Fibroblast of the conjunctiva (primary cell): Measurements from ENCODE around the gene BRME1.
"Not testable (repeated sequence)": the region's sequence is repeated elsewhere in the genome, so short reads cannot be mapped to it uniquely, and the experiment has no call there.

ENCODE experiments used
- DNase-seq: peaks from one replicate; pipeline ENCODE4 v3.0.0-alpha.2; 2010; ENCODE audit warnings: low read depth

Gene BRME1

DNA sequence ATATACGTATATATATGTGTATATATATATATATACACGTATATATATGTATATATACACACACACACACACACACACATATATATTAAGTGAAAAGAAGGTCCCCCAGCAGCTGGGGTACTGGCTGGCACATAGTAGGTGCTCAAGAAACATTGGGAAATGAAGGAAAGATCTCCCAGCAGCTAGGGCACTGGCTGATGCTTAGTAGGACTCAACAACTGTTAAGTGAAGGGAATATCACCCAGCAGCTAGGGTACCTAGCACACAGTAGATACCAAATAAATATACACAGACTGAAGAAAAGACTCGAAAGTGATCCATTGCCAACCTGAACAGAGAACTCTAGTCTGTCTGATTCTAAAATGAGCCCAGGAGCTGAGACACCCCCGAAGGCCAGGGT lies 20.1 kb upstream of the BRME1 start:
- no peak for DNase-seq

DNA sequence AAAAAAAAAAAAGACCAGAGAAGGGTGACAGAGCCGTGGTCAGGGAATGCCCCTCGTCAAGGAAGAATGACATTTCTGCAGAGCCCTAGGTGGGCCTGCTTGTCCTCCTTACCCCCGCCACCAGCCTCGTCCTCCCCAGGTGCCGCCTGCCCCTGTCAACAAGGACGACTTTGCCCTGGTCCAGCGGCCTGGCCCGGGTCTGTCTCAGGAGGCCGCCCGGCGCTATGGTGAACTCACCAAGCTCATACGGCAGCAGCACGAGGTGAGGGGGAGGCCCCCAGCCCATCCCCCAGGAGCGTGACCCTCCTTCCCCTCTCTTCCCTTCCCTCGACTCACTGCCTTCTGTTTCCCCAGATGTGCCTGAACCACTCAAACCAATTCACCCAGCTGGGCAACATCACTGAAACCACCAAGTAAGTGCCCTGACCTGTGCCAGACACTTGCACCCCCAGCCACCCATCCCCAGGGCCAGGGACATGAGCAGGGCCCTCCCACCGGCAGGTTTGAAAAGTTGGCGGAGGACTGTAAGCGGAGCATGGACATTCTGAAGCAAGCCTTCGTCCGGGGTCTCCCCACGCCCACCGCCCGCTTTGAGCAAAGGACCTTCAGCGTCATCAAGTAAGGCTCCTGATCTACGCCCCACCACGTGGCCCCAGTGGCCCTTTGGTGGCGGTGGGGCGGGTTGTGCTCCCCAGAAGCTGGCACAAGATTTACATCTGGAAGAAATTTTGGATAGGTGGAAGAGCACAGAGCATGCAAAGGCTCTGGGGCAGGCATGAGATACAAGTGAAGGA lies 17.5 kb upstream of the BRME1 start:
- DNase-seq: no peak

- DNase-seq: not testable (repeated sequence)
Observed at GRCh38 chr19:13922118-13922517, 16.2 kb upstream of the BRME1 start.

- peak; percentile 29 for DNase-seq
Observed at GRCh38 chr19:13920940-13921747, 15.2 kb upstream of the BRME1 start.

DNA sequence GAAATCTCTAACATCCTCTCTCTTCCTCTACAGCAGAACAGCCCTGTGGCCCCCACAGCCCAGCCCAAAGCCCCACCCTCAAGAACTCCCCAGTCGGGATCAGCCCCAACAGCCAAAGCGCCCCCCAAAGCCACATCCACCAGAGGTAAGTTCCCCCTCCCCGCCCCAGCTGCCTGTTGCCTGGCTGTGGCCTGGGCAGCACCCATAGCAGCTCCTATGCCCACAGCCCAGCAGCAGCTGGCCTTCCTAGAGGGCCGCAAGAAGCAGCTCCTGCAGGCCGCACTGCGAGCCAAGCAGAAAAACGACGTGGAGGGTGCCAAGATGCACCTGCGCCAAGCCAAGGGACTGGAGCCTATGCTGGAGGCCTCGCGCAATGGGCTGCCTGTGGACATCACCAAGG lies 14.6 kb upstream of the BRME1 start:
- DNase-seq: no peak

DNA sequence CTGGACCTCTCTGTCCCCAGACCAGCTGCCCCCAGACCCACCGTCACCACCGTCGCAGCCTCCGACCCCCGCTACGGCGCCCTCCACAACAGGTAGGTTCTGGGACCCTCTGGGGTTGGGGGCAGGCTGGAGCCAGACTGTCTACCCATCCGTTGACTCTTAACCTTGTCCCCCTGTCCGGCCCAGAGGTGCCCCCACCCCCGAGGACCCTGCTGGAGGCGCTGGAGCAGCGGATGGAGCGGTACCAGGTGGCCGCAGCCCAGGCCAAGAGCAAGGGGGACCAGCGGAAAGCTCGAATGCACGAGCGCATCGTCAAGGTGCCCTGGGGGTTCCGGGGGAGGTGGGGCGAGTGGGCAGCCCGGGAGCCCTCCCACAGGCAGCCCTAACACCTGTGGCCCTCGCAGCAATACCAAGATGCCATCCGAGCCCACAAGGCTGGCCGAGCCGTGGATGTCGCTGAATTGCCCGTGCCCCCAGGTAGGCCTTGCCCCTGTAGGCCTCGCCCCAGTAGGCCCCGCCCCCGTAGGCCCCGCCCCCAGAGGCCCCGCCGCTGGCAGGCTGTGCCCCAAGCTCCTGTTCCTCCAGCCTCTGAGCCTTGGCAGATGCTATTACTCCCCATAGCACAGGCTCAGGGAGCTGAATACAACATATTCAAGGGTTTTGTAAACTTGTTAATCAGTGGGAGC lies 13.0 kb upstream of the BRME1 start:
- no peak for DNase-seq

- no peak for DNase-seq
Observed at GRCh38 chr19:13917888-13918406, 12.0 kb upstream of the BRME1 start.

DNA sequence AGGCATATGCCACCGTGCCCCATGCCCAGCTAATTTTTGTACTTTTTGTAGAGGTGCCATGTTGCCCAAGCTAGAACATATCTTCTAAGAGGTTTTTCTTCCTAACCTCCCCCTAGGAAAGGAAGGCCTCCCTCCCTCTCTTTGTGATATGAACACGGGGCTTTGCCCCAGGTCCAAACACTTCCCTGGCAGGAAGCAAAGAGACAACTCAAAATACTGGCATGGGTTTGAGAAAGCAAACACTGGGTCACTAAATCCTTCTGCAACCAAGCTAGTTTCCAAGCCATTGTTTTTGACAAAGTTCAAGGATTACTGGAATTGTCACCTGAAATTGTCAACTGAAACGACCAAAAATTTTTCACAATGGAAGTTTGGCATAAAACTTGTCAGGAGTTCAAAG lies 8.9 kb upstream of the BRME1 start:
- no peak for DNase-seq

DNA sequence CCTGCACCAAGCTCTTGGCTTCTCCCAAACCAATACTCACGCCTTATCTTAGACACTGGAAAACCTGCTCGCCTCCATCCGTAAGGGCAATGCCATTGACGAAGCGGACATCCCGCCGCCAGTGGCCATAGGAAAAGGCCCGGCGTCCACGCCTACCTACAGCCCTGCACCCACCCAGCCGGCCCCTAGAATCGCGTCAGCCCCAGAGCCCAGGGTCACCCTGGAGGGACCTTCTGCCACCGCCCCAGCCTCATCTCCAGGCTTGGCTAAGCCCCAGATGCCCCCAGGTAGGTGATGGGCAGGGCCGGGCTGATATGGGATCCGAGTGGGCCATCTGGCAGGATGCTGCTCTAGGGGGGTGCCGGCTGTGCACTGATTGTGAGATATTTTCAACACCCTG lies 7.4 kb upstream of the BRME1 start:
- no peak for DNase-seq

- DNase-seq: no peak
Observed at GRCh38 chr19:13909430-13909829, 3.5 kb upstream of the BRME1 start.

DNA sequence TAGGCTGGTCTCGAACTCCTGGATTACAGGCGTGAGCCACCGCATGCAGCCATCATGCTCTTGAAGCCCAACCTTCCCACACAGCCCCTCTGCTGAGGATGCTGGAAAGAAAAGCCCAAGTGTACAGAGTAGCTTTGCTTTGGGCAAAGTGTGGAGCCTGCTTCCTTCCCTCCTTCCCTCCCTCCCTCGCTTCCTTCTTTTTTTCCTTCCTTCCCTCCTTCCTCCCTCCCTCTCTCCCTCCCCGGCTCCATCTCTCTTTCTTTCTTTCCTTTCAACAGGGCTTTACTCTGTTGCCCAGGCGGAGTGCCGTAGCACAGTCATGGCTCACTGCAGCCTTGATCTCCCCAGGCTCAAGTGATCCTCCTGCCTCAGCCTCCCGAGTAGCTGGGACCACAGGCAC lies 2.8 kb upstream of the BRME1 start:
- DNase-seq: no peak

- DNase-seq: no peak
Observed at GRCh38 chr19:13906910-13907309, 993 bp upstream of the BRME1 start.

- no peak for DNase-seq
Observed at GRCh38 chr19:13906521-13906904, 596 bp upstream of the BRME1 start.

DNA sequence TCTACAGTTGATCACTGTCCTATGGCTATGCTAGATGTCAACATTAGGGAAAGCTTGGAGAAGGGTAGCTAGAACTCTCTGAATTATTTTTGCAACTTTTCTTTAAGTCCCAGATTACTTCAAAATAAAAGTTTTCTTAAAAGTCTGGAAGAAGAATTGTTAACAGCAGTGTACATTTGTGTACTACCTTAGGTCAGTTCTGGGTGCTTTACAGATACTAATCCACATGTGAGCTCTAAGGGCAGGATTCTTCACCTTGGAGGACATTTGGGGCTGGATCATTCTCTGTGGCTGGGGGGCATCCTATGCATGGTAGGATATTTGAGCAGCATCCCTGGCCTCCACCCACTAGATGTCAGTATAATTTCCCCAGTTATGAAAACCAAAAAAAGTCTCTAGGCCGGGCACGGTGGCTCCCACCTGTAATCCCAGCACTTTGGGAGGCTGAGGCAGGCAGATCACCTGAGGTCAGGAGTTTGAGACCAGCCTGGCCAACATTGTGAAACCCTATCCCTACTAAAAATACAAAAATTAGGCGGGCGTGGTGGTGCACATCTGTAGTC lies 2.8 kb downstream of the BRME1 start:
- DNase-seq: no peak

DNA sequence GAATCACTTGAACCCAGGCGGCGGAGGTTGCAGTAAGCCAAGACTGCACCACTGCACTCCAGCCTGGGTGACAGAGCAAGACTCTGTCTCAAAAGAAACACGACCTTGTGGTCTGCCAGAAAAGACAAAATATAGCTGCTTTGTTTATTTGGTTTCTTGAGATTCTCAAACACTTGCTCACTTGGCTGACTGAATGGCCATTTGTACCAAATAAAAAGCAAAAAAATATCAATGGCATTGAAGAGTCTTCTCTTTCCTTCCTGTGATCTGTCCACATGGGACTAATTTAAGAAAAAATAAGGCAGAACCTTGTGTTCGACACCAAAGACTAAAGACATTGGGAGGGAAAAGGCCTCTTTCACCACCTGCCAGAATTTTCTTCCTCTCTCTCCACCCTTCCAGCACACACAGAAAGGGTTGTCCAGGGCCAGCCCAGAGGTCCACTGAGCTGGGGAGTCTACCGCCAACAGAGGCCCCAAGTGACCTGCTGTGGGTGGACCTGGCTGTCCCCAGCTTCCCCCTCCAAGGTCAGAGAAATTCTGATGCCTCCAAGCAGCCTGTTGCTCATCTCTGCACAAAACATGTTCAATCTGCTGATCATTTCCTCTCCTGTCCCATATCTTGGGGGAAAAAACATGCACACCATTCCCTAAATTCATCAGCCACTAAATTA lies 5.9 kb downstream of the BRME1 start:
- no peak for DNase-seq

GRCh38 chr19:13899393-13899792 lies 6.5 kb downstream of the BRME1 start:
- no peak for DNase-seq

- no peak for DNase-seq
Observed at GRCh38 chr19:13896227-13896626, 9.7 kb downstream of the BRME1 start.

- no peak for DNase-seq
Observed at GRCh38 chr19:13894552-13894951, 11.4 kb downstream of the BRME1 start.

- no peak for DNase-seq
Observed at GRCh38 chr19:13892870-13893269, 13.0 kb downstream of the BRME1 start.

- no peak for DNase-seq
Observed at GRCh38 chr19:13890136-13890535, 15.8 kb downstream of the BRME1 start.

GRCh38 chr19:13888281-13888680 lies 17.6 kb downstream of the BRME1 start:
- no peak for DNase-seq

GRCh38 chr19:13887517-13887916 lies 18.4 kb downstream of the BRME1 start:
- no peak for DNase-seq
